Left ventricle myocardium superior (tissue), 1 donor: ENCODE results near the gene DIS3L2. TPM values are rescaled to one million over a fixed set of nuclear protein-coding genes. Genes with fewer than 3 reads are reported as not detected.
A peak's percentile ranks its signal among the peaks of the same experiment; 100 is the strongest.
"Not testable (repeated sequence)": the region's sequence is repeated elsewhere in the genome, so short reads cannot be mapped to it uniquely, and the experiment has no call there.

Experiments used
- ATAC-seq: fragments of 200-7000 bp; cut with Tn5 transposase; one replicate; pipeline ENCODE4 v1.9.1; 2020; ENCODE audit warnings: mild to moderate bottlenecking, moderate library complexity
- DNase-seq: peaks from one replicate; pipeline ENCODE4 v3.0.0-alpha.2; 2020
- intact Hi-C: fragments of 100-400 bp; cut with micrococcal nuclease; formaldehyde crosslinking; loops from one replicate; pipeline ENCODE4 v1.11.0; 2022
- total RNA-seq: library from RNA; stranded (reverse); fragmentation: NEBNext Ultra II Directional; extraction: Animal tissue kit (Norgen Biotek cat#: 25700); gene quantifications from one replicate; pipeline ENCODE4 v1.2.1, GENCODE V29; 2021
- donor health status: DM: no; HTN: yes; CAD: no; lungs with severe emphysema.

Gene DIS3L2
- total RNA-seq, 1 donor from 2014 or later: 19.6 TPM

- ATAC-seq (no peak), DNase-seq (peak; percentile 18)
- intact Hi-C loops: loop anchor here (10.0 kb wide), 1 partner anchor 405 kb away; the partner anchor contains the start of gene NPPC
These were observed 368.2 kb downstream of the DIS3L2 start for GRCh38 chr2:232329716-232330067.

- ATAC-seq: no peak
- DNase-seq: peak; percentile 19
- intact Hi-C loops: no loop called here
These were observed 368.8 kb downstream of the DIS3L2 start for GRCh38 chr2:232330068-232330999.

- DNase-seq (peak; percentile 82), ATAC-seq (peak; percentile 69)
- intact Hi-C loops: not testable (repeated sequence)
These were observed 369.5 kb downstream of the DIS3L2 start for GRCh38 chr2:232331061-232331460.

GRCh38 chr2:232331641-232332040, 370.1 kb downstream of the DIS3L2 start:
- intact Hi-C loops: not testable (repeated sequence)
- ATAC-seq (peak; percentile 59), DNase-seq (peak; percentile 64)

- DNase-seq: peak; percentile 17
- ATAC-seq: peak; percentile 17
- intact Hi-C loops: not testable (repeated sequence)
These were observed 370.9 kb downstream of the DIS3L2 start for GRCh38 chr2:232332244-232332939.

GRCh38 chr2:232332940-232333259, 371.4 kb downstream of the DIS3L2 start:
- intact Hi-C loops: no loop called here
- DNase-seq: no peak
- ATAC-seq: no peak

GRCh38 chr2:232333361-232334135, 372.0 kb downstream of the DIS3L2 start:
- intact Hi-C loops: no loop called here

GRCh38 chr2:232334136-232334884, 372.8 kb downstream of the DIS3L2 start:
- peak; percentile 27 for DNase-seq
- ATAC-seq, intact Hi-C loops: not testable (repeated sequence)

More at GRCh38 chr2:232333361-232334135, 372.0 kb downstream of the DIS3L2 start:
- ATAC-seq: no peak
- peak; percentile 26 for DNase-seq

- DNase-seq, intact Hi-C loops, ATAC-seq: not testable (repeated sequence)
These were observed 373.3 kb downstream of the DIS3L2 start for GRCh38 chr2:232334885-232335205.

GRCh38 chr2:232335206-232335858, 373.8 kb downstream of the DIS3L2 start:
- ATAC-seq, intact Hi-C loops: not testable (repeated sequence)
- DNase-seq: peak; percentile 26

- ATAC-seq (no peak), DNase-seq (no peak)
- intact Hi-C loops: no loop called here
These were observed 374.3 kb downstream of the DIS3L2 start for GRCh38 chr2:232335859-232336215.

GRCh38 chr2:232336241-232336736, 374.8 kb downstream of the DIS3L2 start:
- ATAC-seq: no peak
- peak; percentile 14 for DNase-seq
- intact Hi-C loops: no loop called here

GRCh38 chr2:232336981-232337720, 375.6 kb downstream of the DIS3L2 start:
- ATAC-seq (no peak), DNase-seq (peak; percentile 5)
- intact Hi-C loops: no loop called here

GRCh38 chr2:232338094-232338758, 376.7 kb downstream of the DIS3L2 start:
- ATAC-seq, intact Hi-C loops: not testable (repeated sequence)
- DNase-seq: peak; percentile 18

- intact Hi-C loops: no loop called here
- peak; percentile 15 for DNase-seq
- ATAC-seq: no peak
These were observed 377.2 kb downstream of the DIS3L2 start for GRCh38 chr2:232338759-232339106.

GRCh38 chr2:232339121-232340081, 377.9 kb downstream of the DIS3L2 start:
- ATAC-seq (no peak), DNase-seq (peak; percentile 23)
- intact Hi-C loops: no loop called here
